ENCODE measurements around the gene DCLRE1B. TPM values are rescaled to one million over a fixed set of nuclear protein-coding genes. Genes with fewer than 3 reads are reported as not detected.

The DCLRE1B gene
- total and polyA plus RNA-seq, 2 experiments from 2014 or later: 4.6 to 6.0 TPM

- Histone ChIP-seq H3K4me2 (no peak overlapping the region), H3K27me3 (no peaks in the 10 kb centered on the region), H3K4me3 (no peak overlapping the region), H3K36me3 (replicated peaks; ENCODE audit: insufficient read depth, low read depth) (no peaks in the 10 kb centered on the region), H3K27ac (no peak overlapping the region), H3K4me1 (ENCODE audit: insufficient read depth) (no peaks in the 10 kb centered on the region), H3K9me2 (replicated peaks; ENCODE audit: insufficient read depth) (no peaks in the 10 kb centered on the region), H3K9me3 (ENCODE audit: low read depth) (no peaks in the 10 kb centered on the region), H2AFZ (no peak overlapping the region), H4K20me1 (ENCODE audit: insufficient read depth, poor library complexity, severe bottlenecking) (no peaks in the 10 kb centered on the region), H3K79me2 (no peaks in the 10 kb centered on the region)
- no peak for DNase-seq (ENCODE audit: low spot score)
- WGBS (ENCODE audit: low lambda C conversion rate, missing lambda C conversion rate): 90% methylated on average over 3 of the region's 3 CpGs
- TF ChIP-seq, protein P1, sequence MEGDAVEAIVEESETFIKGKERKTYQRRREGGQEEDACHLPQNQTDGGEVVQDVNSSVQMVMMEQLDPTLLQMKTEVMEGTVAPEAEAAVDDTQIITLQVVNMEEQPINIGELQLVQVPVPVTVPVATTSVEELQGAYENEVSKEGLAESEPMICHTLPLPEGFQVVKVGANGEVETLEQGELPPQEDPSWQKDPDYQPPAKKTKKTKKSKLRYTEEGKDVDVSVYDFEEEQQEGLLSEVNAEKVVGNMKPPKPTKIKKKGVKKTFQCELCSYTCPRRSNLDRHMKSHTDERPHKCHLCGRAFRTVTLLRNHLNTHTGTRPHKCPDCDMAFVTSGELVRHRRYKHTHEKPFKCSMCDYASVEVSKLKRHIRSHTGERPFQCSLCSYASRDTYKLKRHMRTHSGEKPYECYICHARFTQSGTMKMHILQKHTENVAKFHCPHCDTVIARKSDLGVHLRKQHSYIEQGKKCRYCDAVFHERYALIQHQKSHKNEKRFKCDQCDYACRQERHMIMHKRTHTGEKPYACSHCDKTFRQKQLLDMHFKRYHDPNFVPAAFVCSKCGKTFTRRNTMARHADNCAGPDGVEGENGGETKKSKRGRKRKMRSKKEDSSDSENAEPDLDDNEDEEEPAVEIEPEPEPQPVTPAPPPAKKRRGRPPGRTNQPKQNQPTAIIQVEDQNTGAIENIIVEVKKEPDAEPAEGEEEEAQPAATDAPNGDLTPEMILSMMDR (IDR thresholded peaks at IDR 0.05; ENCODE audit: poor library complexity): no peak
- no peak for TF ChIP-seq EZH2phosphoT487 (IDR thresholded peaks at IDR 0.05; ENCODE audit: low read depth, severe bottlenecking, unreplicated experiment)
- no peak for TF ChIP-seq EZH2 (IDR thresholded peaks at IDR 0.05; ENCODE audit: borderline replicate concordance)
These were observed 11.9 kb upstream of the DCLRE1B start for GRCh38 chr1:113893267-113893666.

DNA sequence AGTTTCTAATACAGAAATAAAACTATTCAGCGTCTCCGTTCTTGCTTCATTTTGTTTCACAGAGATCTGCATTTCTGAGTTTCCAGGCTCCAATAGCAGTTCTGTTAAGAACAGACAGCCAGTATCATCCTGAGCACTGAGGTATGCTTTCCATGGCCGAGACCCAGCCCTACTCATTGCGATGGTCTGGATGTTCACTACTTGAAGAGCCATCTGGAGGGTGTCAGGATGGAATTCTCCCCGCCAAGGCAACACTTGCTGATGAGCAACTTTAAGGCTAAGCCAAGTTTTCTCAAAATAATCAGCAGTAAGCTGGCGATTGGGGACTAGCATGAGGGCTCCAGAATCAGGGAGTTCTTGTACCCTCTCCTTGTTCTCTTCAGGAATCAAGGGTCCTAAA is 10.0 kb upstream of the DCLRE1B start:
- Histone ChIP-seq H4K20me1 (ENCODE audit: insufficient read depth, poor library complexity, severe bottlenecking) (no peaks in the 10 kb centered on the region), H3K4me2 (no peak overlapping the region), H3K27ac (no peak overlapping the region), H3K4me1 (ENCODE audit: insufficient read depth) (no peaks in the 10 kb centered on the region), H3K79me2 (no peaks in the 10 kb centered on the region), H2AFZ (no peak overlapping the region), H3K9me3 (ENCODE audit: low read depth) (no peaks in the 10 kb centered on the region), H3K27me3 (no peaks in the 10 kb centered on the region), H3K36me3 (replicated peaks; ENCODE audit: insufficient read depth, low read depth) (no peaks in the 10 kb centered on the region), H3K9me2 (replicated peaks; ENCODE audit: insufficient read depth) (no peaks in the 10 kb centered on the region), H3K4me3 (no peak overlapping the region)
- TF ChIP-seq, protein P1 (IDR thresholded peaks at IDR 0.05; ENCODE audit: poor library complexity): no peak
- TF ChIP-seq EZH2phosphoT487 (IDR thresholded peaks at IDR 0.05; ENCODE audit: low read depth, severe bottlenecking, unreplicated experiment) (no peak), EZH2 (IDR thresholded peaks at IDR 0.05; ENCODE audit: borderline replicate concordance) (no peak)
- DNase-seq (ENCODE audit: low spot score): no peak
- WGBS (ENCODE audit: low lambda C conversion rate, missing lambda C conversion rate): 94% methylated on average over 6 of the region's 6 CpGs

GRCh38 chr1:113895961-113896360 is 9.2 kb upstream of the DCLRE1B start:
- TF ChIP-seq, protein P1 (IDR thresholded peaks at IDR 0.05; ENCODE audit: poor library complexity): no peak
- no peak for TF ChIP-seq EZH2 (IDR thresholded peaks at IDR 0.05; ENCODE audit: borderline replicate concordance)
- Histone ChIP-seq H3K27me3 (no peaks in the 10 kb centered on the region), H3K36me3 (replicated peaks; ENCODE audit: insufficient read depth, low read depth) (no peaks in the 10 kb centered on the region), H4K20me1 (ENCODE audit: insufficient read depth, poor library complexity, severe bottlenecking) (no peaks in the 10 kb centered on the region), H3K4me2 (no peak overlapping the region), H2AFZ (no peak overlapping the region), H3K79me2 (no peaks in the 10 kb centered on the region), H3K9me2 (replicated peaks; ENCODE audit: insufficient read depth) (no peaks in the 10 kb centered on the region), H3K9me3 (ENCODE audit: low read depth) (no peaks in the 10 kb centered on the region), H3K4me1 (ENCODE audit: insufficient read depth) (no peaks in the 10 kb centered on the region), H3K27ac (no peak overlapping the region), H3K4me3 (no peak overlapping the region)
- 94% methylated on average over 8 of the region's 8 CpGs for WGBS (ENCODE audit: low lambda C conversion rate, missing lambda C conversion rate)
- no peak for DNase-seq (ENCODE audit: low spot score)

DNA sequence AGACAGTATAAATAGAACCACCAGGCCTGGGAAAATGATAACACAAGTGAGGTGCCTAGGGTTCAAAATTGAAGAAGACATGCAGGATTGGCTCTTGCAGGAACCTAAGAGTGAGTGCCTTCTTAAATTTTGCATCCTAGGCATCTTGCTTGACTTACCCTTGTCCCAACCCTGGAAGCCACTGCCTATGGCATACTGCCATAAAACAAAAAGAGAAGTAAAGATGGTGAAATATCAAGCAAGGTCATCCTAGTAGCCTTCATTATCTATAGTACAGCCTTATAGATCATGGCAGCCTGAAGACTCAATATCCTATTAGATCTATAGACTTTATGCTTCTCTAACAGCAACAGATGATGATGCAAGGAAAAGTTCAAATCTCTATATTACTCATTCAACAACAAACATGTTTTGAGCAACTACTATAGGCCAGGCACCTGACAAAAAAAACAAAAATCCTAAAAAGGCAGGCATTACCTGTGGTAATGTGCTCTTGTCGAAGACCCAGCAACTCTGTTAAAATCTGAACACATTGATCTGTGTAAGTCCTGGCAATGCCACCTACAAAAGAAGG is 6.8 kb upstream of the DCLRE1B start:
- Histone ChIP-seq H3K79me2 (peaks cover 6% of the 10 kb centered on the region), H2AFZ (no peak overlapping the region), H3K36me3 (replicated peaks; ENCODE audit: insufficient read depth, low read depth) (no peaks in the 10 kb centered on the region), H3K4me2 (no peak overlapping the region), H3K4me3 (no peak overlapping the region), H3K9me2 (replicated peaks; ENCODE audit: insufficient read depth) (no peaks in the 10 kb centered on the region), H3K9me3 (ENCODE audit: low read depth) (no peaks in the 10 kb centered on the region), H4K20me1 (ENCODE audit: insufficient read depth, poor library complexity, severe bottlenecking) (no peaks in the 10 kb centered on the region), H3K27ac (no peak overlapping the region), H3K27me3 (no peaks in the 10 kb centered on the region), H3K4me1 (ENCODE audit: insufficient read depth) (no peaks in the 10 kb centered on the region)
- TF ChIP-seq EZH2 (IDR thresholded peaks at IDR 0.05; ENCODE audit: borderline replicate concordance): no peak
- TF ChIP-seq, protein P1 (IDR thresholded peaks at IDR 0.05; ENCODE audit: poor library complexity): no peak
- TF ChIP-seq EZH2phosphoT487 (IDR thresholded peaks at IDR 0.05; ENCODE audit: low read depth, severe bottlenecking, unreplicated experiment): no peak
- WGBS (ENCODE audit: low lambda C conversion rate, missing lambda C conversion rate): 100% methylated on average over 1 of the region's 1 CpG
- DNase-seq (ENCODE audit: low spot score): no peak

All from hepatocyte (in vitro differentiated cells).